Immature natural killer cell (primary cell): Measurements from ENCODE around the gene MYO3A. TPM values are rescaled to one million over a fixed set of nuclear protein-coding genes. Genes with fewer than 3 reads are reported as not detected.

Experiments used
- DNase-seq, 3 donors: peaks; one replicate each; pipeline ENCODE4 v3.0.0; 2022; ENCODE audit warnings: mixed read lengths in 1 of 3
- H3K27ac Mint-ChIP-seq, 6 donors: one replicate each; pipeline ENCODE4 v1.8.0; 2020; ENCODE audit warnings: mixed read lengths in 6 of 6, mild to moderate bottlenecking in 5 of 6, inconsistent platforms in 4 of 6, moderate library complexity in 3 of 6
- H3K27me3 Mint-ChIP-seq, 3 donors: one replicate each; pipeline ENCODE4 v1.8.0; 2020 to 2021; ENCODE audit warnings: low read depth in 3 of 3, mild to moderate bottlenecking in 3 of 3, mixed read lengths in 3 of 3, moderate library complexity in 3 of 3, inconsistent platforms in 1 of 3
- H3K36me3 Mint-ChIP-seq, 3 donors: one replicate each; pipeline ENCODE4 v1.8.0; 2020; ENCODE audit warnings: mixed read lengths in 3 of 3, inconsistent platforms in 2 of 3, mild to moderate bottlenecking in 2 of 3
- H3K4me1 Mint-ChIP-seq, 2 donors: one replicate each; pipeline ENCODE4 v1.8.0; 2020; ENCODE audit warnings: inconsistent platforms in 2 of 2, mild to moderate bottlenecking in 2 of 2, mixed read lengths in 2 of 2, moderate library complexity in 1 of 2
- H3K4me3 Mint-ChIP-seq, 5 donors: one replicate each; pipeline ENCODE4 v1.8.0; 2020; ENCODE audit warnings: mild to moderate bottlenecking in 5 of 5, mixed read lengths in 5 of 5, inconsistent platforms in 3 of 5, moderate library complexity in 3 of 5
- H3K9me3 Mint-ChIP-seq, 6 donors: one replicate each; pipeline ENCODE4 v1.8.0; 2020; ENCODE audit warnings: mild to moderate bottlenecking in 6 of 6, mixed read lengths in 6 of 6, inconsistent platforms in 4 of 6, moderate library complexity in 3 of 6
- polyA plus RNA-seq, 3 donors: library from polyadenylated mRNA; unstranded; fragments of 300-500 nt; fragmentation: Illumina TruSeq; gene quantifications; one replicate each; pipeline ENCODE4 v1.2.3, GENCODE V29; 2021

The MYO3A gene
- polyA plus RNA-seq, 3 donors from 2014 or later = not detected

DNA sequence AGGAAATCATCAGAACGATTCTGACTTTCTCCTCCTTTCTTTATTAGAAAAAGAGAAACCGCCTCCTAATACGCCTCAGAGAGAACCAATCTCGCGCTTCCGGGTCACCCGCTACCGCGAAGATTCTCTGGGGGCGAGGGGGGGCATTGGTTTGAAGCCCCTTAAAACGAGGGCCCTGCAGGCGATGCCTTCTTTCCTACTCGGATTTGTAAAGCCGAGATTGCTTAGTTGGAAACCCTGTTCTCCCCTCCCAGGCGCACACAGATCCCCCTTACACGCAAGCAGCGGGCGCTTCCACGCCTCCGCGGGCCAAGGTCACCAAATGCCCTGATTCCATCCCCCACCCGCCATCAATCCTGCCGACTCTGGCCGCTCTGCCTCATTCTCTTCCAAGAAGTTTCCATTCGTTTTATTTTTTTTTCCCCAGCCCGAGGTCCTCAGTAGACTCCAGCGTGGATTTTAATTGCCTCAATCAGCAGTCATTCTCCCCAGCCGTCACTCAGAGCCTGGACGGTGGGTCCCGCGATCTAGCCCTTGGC, 281.4 kb downstream of the MYO3A start:
- H3K27ac Mint-ChIP-seq = no peak overlapping the region
- H3K9me3 Mint-ChIP-seq = no peaks in the 10 kb centered on the region
- H3K36me3 Mint-ChIP-seq = peaks cover 0 to 3% (median 0%) of the 10 kb centered on the region in 3 donors
- DNase-seq = no peak
- H3K4me3 Mint-ChIP-seq = peak overlapping the region in 4 of 5 donors; percentile 19 to 67 (median 34)
- peaks cover 29 to 43% (median 36%) of the 10 kb centered on the region in 3 donors for H3K27me3 Mint-ChIP-seq
- peaks cover 13 to 16% of the 10 kb centered on the region in 2 donors for H3K4me1 Mint-ChIP-seq

DNA sequence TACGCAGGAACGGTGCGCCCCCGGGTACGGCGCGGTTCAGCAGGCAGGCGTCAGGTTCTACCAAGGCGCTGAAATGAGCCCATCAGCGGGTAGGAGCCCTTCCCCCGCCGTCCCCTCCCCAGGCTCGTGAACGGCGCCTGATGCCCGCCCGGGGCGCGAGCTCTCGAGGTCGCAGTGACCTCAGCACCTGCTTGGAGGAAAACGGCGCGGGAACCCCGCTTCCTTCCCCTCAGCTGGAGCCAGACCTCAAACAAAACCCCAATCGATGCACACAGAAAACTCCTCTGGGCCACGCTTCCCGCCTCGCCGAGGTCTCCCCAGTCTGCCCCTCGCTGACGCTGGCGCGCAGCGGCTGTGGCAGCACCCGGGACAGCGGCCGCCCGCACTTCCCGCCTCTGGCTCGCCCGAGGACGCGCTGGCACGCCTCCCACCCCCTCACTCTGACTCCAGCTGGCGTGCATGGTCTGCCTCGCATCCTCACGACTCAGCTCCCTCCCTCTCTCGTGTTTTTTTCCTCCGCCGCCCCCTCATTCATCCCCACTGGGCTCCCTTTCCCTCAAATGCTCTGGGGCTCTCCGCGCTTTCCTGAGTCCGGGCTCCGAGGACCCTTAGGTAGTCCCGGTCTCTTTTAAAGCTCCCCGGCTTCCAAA, 282.0 kb downstream of the MYO3A start:
- Mint-ChIP-seq H3K36me3 (peaks cover 0 to 3% (median under 1%) of the 10 kb centered on the region in 3 donors), H3K4me3 (peak overlapping the region in 2 of 5 donors; percentile 33 to 67), H3K27me3 (peaks cover 30 to 44% (median 37%) of the 10 kb centered on the region in 3 donors), H3K4me1 (peaks cover 13 to 16% of the 10 kb centered on the region in 2 donors), H3K9me3 (no peaks in the 10 kb centered on the region), H3K27ac (no peak overlapping the region)
- no peak for DNase-seq

DNA sequence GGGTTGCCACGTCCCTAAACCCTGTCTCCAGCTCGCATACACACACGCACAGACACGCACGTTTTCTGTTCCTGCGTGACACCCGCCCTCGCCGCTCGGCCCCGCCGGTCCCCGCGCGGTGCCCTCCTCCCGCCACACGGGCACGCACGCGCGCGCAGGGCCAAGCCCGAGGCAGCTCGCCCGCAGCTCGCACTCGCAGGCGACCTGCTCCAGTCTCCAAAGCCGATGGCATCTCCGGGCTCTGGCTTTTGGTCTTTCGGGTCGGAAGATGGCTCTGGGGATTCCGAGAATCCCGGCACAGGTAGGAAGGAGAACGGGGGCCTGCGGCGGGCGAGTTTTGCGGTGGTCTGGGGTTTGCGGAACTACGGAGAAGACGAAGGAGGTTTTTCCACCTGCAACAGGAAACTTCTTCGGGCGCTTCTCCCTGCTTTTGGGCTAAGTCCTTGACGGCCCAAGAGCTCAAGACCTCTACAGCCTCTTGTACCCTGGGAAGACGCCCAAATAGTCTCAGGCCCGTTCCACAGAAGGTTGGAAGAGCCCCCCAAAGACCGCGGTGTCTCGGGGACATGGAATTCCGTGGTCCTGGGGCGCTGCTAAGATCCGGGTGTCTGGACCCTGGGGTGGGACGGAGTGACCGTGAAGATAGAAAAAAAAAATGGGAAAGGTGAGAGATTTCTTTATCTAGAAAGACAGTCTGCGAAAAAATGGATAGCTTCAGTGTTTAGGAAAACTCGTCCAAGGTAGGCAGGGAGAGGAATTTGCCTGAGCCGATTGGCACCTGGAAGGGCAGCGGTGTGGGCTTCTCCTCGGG, 282.8 kb downstream of the MYO3A start, which contains the start of gene GAD2:
Gene GAD2 (plus strand): TSS at position 190 of the 811 bp plus-strand sequence. CDS start 36 bp downstream, at position 226.
- peaks cover 13 to 16% of the 10 kb centered on the region in 2 donors for H3K4me1 Mint-ChIP-seq
- no peak for DNase-seq
- H3K36me3 Mint-ChIP-seq = peaks cover 0 to 3% (median 3%) of the 10 kb centered on the region in 3 donors
- H3K27ac Mint-ChIP-seq = no peak within 1 kb of the TSS
- no peaks in the 10 kb centered on the region for H3K9me3 Mint-ChIP-seq
- H3K4me3 Mint-ChIP-seq = peak within 1 kb of the TSS in 3 of 5 donors; percentile 36 to 67 (median 42)
- H3K27me3 Mint-ChIP-seq = peaks cover 28 to 46% (median 34%) of the 10 kb centered on the region in 3 donors

DNA sequence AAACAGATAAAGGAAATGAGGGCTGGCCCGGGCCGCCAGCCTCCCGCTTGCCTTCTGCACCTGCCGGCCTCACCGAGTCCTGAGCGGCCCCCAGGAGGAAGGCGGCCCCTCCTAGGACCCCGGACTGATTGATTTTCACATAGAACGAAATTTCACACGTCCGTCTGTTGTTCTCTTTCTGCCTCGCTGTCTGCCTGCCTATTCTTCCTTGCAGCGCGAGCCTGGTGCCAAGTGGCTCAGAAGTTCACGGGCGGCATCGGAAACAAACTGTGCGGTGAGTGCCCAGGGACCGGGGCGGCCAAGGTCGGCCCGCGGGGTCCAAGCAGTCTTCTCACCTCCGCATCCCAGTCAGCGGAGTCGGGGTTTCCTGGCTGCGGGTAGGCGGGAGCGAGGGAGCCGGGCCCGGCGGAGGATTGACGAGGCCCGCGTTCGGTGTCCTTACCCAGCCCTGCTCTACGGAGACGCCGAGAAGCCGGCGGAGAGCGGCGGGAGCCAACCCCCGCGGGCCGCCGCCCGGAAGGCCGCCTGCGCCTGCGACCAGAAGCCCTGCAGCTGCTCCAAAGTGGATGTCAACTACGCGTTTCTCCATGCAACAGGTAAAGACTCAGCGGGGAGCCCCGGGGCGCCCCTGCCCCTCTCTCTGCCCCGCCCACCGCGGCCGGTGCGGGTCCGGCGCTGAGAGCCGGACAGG, 283.5 kb downstream of the MYO3A start:
- DNase-seq = no peak
- peaks cover 32 to 43% (median 36%) of the 10 kb centered on the region in 3 donors for H3K27me3 Mint-ChIP-seq
- no peak overlapping the region for H3K27ac Mint-ChIP-seq
- H3K4me1 Mint-ChIP-seq = peaks cover 13 to 16% of the 10 kb centered on the region in 2 donors
- H3K4me3 Mint-ChIP-seq = peak overlapping the region in 1 of 5 donors; percentile 42
- no peaks in the 10 kb centered on the region for H3K9me3 Mint-ChIP-seq
- H3K36me3 Mint-ChIP-seq = peaks cover 0 to 3% (median 3%) of the 10 kb centered on the region in 3 donors

DNA sequence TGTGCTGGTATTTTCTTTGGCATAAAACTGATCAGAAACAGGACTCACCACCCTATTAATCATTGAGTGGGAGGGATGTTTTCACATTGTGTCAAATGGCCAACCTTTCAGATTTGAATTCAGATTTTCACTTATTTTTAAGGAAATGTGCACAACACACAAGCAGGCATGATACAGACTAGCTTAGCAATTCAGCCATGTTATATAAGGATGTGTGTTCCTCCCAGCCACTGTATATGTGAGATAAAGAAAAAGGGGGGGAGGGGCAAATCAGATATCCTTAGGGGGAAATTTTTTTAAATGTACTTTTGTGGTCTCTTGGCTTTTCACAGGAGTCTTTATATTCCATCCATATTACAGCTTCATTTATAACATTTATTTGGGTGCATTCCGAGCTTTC, 285.6 kb downstream of the MYO3A start:
- Mint-ChIP-seq H3K9me3 (no peaks in the 10 kb centered on the region), H3K27ac (no peak overlapping the region), H3K36me3 (peaks cover 0 to 3% (median 3%) of the 10 kb centered on the region in 3 donors), H3K27me3 (peaks cover 27 to 34% (median 29%) of the 10 kb centered on the region in 3 donors), H3K4me1 (peaks cover 11 to 16% of the 10 kb centered on the region in 2 donors), H3K4me3 (no peak overlapping the region)
- no peak for DNase-seq

DNA sequence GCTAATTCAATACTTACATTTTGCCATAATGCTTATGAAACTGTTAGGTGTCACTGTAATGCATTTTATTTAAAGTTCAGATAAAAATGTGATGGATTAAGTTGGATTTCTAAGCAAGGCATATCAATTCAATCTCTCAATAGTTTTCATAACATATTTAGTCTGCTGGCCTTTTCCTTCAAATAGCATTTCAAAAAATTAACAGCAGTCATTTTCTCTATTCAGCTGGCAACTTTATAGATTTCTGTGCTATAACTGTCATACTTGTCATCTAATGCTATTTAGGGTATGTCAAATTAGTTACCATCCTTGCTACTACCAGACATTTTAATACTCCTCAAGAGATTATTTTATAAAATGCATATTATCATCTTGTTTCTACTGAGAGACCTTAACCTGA, 286.9 kb downstream of the MYO3A start:
- Mint-ChIP-seq H3K4me1 (peaks cover 6 to 8% of the 10 kb centered on the region in 2 donors), H3K9me3 (no peaks in the 10 kb centered on the region), H3K36me3 (peaks cover 0 to 3% (median 3%) of the 10 kb centered on the region in 3 donors), H3K27ac (no peak overlapping the region), H3K4me3 (no peak overlapping the region), H3K27me3 (peaks cover 24 to 27% (median 25%) of the 10 kb centered on the region in 3 donors)
- no peak for DNase-seq

DNA sequence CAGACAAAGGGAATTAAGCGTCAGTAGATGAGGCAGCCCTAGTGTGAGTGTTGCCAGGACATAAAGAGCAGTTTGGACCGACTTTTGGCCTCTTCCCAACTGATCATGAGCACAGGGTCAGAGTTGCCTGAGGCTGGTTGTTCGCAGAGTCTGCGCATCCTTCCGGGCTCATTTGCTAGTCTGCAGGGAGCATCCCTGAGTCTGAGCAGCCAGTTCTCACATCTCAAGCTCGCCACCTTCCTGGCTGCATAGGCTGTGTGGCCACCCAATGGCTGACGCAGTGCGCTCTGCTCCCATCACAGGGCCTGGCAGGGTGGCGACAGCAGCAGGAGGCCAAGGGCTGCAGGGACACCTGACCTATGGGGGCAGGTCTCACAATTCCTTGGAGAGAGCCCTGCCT, 287.5 kb downstream of the MYO3A start:
- Mint-ChIP-seq H3K9me3 (no peaks in the 10 kb centered on the region), H3K36me3 (peaks cover 0 to 3% (median 3%) of the 10 kb centered on the region in 3 donors), H3K27me3 (peaks cover 18 to 27% (median 25%) of the 10 kb centered on the region in 3 donors), H3K27ac (no peak overlapping the region), H3K4me1 (peaks cover 6 to 8% of the 10 kb centered on the region in 2 donors), H3K4me3 (no peak overlapping the region)
- DNase-seq = no peak

DNA sequence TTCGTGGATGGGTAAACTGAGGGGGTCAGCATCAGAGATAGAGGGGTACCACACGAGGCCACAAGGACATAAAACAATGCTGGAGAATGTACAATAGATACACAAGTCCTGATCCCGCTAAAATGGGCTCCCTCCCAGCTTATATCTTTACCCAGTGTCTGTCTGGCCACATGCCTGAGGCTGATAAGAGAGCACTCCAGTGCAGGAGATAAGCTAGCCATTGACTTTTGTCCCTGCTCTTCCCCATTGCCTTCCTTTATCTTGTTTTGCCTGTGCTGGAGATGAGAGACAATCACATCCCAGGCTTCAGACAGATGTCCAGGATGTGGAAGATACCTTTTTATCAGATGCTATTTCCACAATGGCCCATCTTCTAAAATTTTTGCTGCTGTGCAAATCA, 288.5 kb downstream of the MYO3A start:
- H3K4me1 Mint-ChIP-seq = peaks cover 5 to 8% of the 10 kb centered on the region in 2 donors
- H3K36me3 Mint-ChIP-seq = peaks cover 0 to 3% (median 3%) of the 10 kb centered on the region in 3 donors
- H3K27ac Mint-ChIP-seq = no peak overlapping the region
- no peak overlapping the region for H3K4me3 Mint-ChIP-seq
- no peaks in the 10 kb centered on the region for H3K9me3 Mint-ChIP-seq
- DNase-seq = no peak
- H3K27me3 Mint-ChIP-seq = peaks cover 16 to 21% (median 17%) of the 10 kb centered on the region in 3 donors

DNA sequence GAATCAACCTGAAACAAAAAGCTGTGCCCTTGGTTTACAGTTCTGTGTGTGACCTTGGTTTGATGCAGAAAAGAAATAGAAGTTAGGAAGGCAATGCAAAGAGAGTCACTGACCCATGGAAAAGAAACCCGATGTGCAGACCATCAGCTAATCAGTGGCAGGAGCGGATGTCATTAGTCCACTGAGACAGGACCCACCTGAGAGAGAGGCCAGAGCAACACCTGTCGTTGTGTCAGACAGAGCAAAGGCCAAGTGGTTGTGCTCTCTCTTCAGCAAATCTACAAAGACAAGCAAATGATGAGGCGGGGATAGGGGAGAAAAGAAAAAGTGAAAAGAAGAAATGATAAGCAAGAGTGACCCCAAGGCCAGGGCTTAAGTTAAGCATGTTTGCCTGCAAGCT, 291.3 kb downstream of the MYO3A start:
- Mint-ChIP-seq H3K27me3 (peaks cover 6 to 10% (median 7%) of the 10 kb centered on the region in 3 donors), H3K4me1 (no peaks in the 10 kb centered on the region), H3K9me3 (no peaks in the 10 kb centered on the region), H3K27ac (no peak overlapping the region), H3K4me3 (no peak overlapping the region), H3K36me3 (peaks cover 0 to 3% (median 0%) of the 10 kb centered on the region in 3 donors)
- DNase-seq = no peak

DNA sequence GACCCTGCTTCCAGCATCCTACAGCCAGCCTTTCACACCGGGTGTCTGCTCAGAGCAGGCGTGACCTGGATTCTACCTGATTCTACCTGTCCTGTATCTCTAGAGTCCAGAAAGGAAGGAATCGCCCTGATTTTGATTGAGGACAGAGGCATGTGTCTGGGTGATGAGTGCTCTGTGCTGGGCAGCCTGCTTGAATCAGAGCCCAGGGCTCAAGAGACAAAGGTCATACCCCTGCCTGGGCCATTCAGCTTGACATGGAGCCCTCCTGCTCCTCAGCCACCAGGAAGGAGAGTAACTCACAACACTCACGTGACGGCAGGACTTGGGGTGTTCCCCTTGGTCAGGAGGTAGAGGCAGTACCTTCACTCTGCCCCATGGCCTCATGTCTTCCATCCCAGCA, 293.8 kb downstream of the MYO3A start:
- no peaks in the 10 kb centered on the region for H3K9me3 Mint-ChIP-seq
- H3K36me3 Mint-ChIP-seq = no peaks in the 10 kb centered on the region
- H3K27me3 Mint-ChIP-seq = peaks cover 2 to 6% (median 5%) of the 10 kb centered on the region in 3 donors
- no peak overlapping the region for H3K4me3 Mint-ChIP-seq
- no peaks in the 10 kb centered on the region for H3K4me1 Mint-ChIP-seq
- H3K27ac Mint-ChIP-seq = no peak overlapping the region
- DNase-seq = no peak

DNA sequence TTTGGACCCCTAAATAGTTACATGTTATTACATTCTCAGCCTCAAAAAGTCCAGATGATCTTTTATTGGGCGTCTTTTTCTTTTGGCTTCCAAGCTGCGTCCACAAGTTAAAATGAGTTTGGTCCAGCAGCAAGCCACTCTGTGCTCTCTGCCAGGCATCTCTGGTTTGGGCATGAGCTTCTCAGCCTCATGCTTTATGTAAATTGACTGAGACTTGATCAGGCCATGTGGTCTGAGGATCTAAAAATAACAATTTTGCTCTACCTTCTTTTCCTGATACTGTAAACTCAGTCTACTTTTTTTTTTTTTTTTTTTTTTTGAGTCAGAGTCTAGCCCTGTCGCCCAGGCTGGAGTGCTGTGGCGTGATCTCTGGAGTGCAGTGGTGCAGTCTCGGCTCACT, 298.1 kb downstream of the MYO3A start:
- Mint-ChIP-seq H3K9me3 (no peaks in the 10 kb centered on the region), H3K4me1 (no peaks in the 10 kb centered on the region), H3K27ac (no peak overlapping the region), H3K4me3 (no peak overlapping the region), H3K27me3 (peaks cover 0 to 6% (median 4%) of the 10 kb centered on the region in 3 donors), H3K36me3 (no peaks in the 10 kb centered on the region)
- DNase-seq = no peak

DNA sequence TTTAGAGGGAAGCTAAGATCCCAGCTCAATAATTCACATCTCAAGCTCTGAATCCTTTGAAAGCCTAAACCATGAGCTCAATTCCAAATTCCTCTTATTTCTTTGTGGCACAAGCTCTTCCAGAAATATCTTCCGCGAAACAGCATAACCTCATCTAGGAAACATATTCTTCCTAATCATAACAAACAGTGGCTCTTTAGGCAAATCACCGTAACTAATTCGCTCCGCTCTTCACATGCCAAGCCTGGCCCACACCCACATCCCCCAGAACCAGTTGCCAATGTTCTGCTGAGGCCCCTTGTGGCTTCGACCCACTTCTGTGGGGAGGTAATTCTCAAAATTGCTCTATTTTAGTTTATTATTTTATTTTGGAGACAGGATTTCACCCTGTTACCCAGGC, 301.7 kb downstream of the MYO3A start:
- Mint-ChIP-seq H3K27me3 (peaks cover 0 to 5% (median 4%) of the 10 kb centered on the region in 3 donors), H3K27ac (no peak overlapping the region), H3K4me3 (no peak overlapping the region), H3K36me3 (no peaks in the 10 kb centered on the region), H3K4me1 (no peaks in the 10 kb centered on the region), H3K9me3 (no peaks in the 10 kb centered on the region)
- no peak for DNase-seq

DNA sequence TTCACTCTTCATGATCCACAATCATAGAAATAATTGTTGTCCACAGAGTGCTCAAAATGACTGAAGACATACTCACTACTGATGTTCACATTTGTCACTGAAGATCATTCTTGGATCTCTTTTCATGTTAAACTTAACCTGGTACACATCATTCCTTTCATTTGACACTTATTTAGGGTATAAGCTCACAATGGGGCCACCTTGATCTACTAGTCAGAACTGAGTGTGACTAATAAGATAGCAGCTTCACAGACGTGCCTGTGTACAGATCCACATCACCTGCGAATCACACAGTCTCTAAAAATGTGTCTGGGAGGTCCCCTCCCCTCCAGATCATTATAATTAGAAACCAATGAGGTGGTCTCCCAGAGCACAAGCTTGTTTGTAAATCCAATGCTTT, 304.3 kb downstream of the MYO3A start:
- Mint-ChIP-seq H3K4me3 (no peak overlapping the region), H3K27me3 (peaks cover 0 to 9% (median 2%) of the 10 kb centered on the region in 3 donors), H3K9me3 (no peaks in the 10 kb centered on the region), H3K36me3 (no peaks in the 10 kb centered on the region), H3K4me1 (no peaks in the 10 kb centered on the region), H3K27ac (no peak overlapping the region)
- DNase-seq = no peak
